Adrenal gland (tissue), 5 donors: ENCODE data around the gene AGAP1.

ENCODE experiments used
- CTCF ChIP-seq, 6 experiments: fragments of 450-650 bp in 4 of 6; fragments of 200-600 bp in 2 of 6; sonication (generic) in 1 of 6; IDR thresholded peaks; 1 replicate in 5 of 6; 2 replicates in 1 of 6; pipeline versions ENCODE4 v1.5.1 to v1.8.0; 2016 to 2021; ENCODE audit warnings: antibody characterized with exemption in 6 of 6, mild to moderate bottlenecking in 2 of 6, moderate library complexity in 1 of 6
- POLR2A ChIP-seq, 2 donors: fragments of 450-650 bp; IDR thresholded peaks; one replicate each; pipeline ENCODE4 v1.6.1; 2017; ENCODE audit warnings: antibody characterized with exemption in 2 of 2, mild to moderate bottlenecking in 2 of 2, moderate library complexity in 1 of 2
- donor health status: DM: no; HTN: no; CAD: no.

- TF ChIP-seq POLR2A (IDR thresholded peaks at IDR 0.05) = no peak
- no peak for TF ChIP-seq CTCF (IDR thresholded peaks at IDR 0.05)
These were observed 461.8 kb downstream of the AGAP1 start for GRCh38 chr2:235955664-235956063.
